Neural cell (in vitro differentiated cells): Measurements from ENCODE around the gene TPM2.

ENCODE experiments used
- CTCF ChIP-seq: fragments of 450-650 bp; IDR thresholded peaks from 2 replicates; pipeline ENCODE4 v1.5.1; 2014; ENCODE audit warnings: antibody characterized with exemption, mild to moderate bottlenecking, moderate library complexity; ENCODE audit not compliant: poor library complexity, severe bottlenecking
- EP300 ChIP-seq: fragments of 450-650 bp; conservative IDR thresholded peaks from 2 replicates; pipeline ENCODE4 v1.6.1; 2014; ENCODE audit warnings: antibody characterized with exemption, mild to moderate bottlenecking, moderate library complexity; ENCODE audit not compliant: poor library complexity, severe bottlenecking
- MXI1 ChIP-seq: fragments of 450-650 bp; conservative IDR thresholded peaks from 2 replicates; pipeline ENCODE4 v1.6.1; 2014; ENCODE audit warnings: antibody characterized with exemption, mild to moderate bottlenecking; ENCODE audit not compliant: poor library complexity, severe bottlenecking
- POLR2AphosphoS5 ChIP-seq: IDR thresholded peaks from 2 replicates; pipeline ENCODE4 v1.6.1; 2012
- RAD21 ChIP-seq: fragments of 450-650 bp; conservative IDR thresholded peaks from 2 replicates; pipeline ENCODE4 v1.6.1; 2014; ENCODE audit warnings: antibody characterized with exemption, mild to moderate bottlenecking, moderate library complexity
- SMC3 ChIP-seq: fragments of 450-650 bp; conservative IDR thresholded peaks from 2 replicates; pipeline ENCODE4 v1.6.1; 2014; ENCODE audit warnings: antibody characterized with exemption, mild to moderate bottlenecking, moderate library complexity; ENCODE audit not compliant: poor library complexity

GRCh38 chr9:35679091-35679490 is 10.6 kb downstream of the TPM2 start:
- TF ChIP-seq CTCF (no peak), EP300 (no peak), POLR2AphosphoS5 (no peak), RAD21 (no peak), SMC3 (no peak), MXI1 (no peak)
